Lung (tissue), 12 donors: ENCODE data around the gene DAGLB. TPM values are rescaled to one million over a fixed set of nuclear protein-coding genes. Genes with fewer than 3 reads are reported as not detected.

ENCODE experiments used
- ATAC-seq: fragments of 200-7000 bp; cut with Tn5 transposase; one replicate; pipeline ENCODE4 v1.9.1; 2020; ENCODE audit warnings: moderate number of reproducible peaks; ENCODE audit not compliant: insufficient read depth, low FRiP score
- DNase-seq, 3 donors: peaks; one replicate each; pipeline ENCODE4 v3.0.0-alpha.2; 2013 to 2017
- H3K27ac ChIP-seq, 2 donors: one replicate each; pipeline ENCODE4 v1.5.1; 2013; ENCODE audit warnings: mild to moderate bottlenecking in 2 of 2, moderate library complexity in 2 of 2, control low read depth in 1 of 2, inconsistent platforms in 1 of 2, low read depth in 1 of 2, low read length in 1 of 2
- H3K27me3 ChIP-seq, 3 donors: one replicate each; pipeline ENCODE4 v1.5.1; 2013; ENCODE audit warnings: low read length in 2 of 3; ENCODE audit not compliant: control insufficient read depth in 3 of 3, insufficient read depth in 3 of 3
- H3K36me3 ChIP-seq, 4 donors: one replicate each; pipeline ENCODE4 v1.5.1; 2013; ENCODE audit warnings: low read length in 4 of 4, mild to moderate bottlenecking in 1 of 4, moderate library complexity in 1 of 4; ENCODE audit not compliant: control insufficient read depth in 4 of 4, insufficient read depth in 4 of 4
- H3K4me1 ChIP-seq, 5 donors: one replicate each; pipeline ENCODE4 v1.5.1; 2013; ENCODE audit warnings: low read length in 5 of 5, mild to moderate bottlenecking in 2 of 5, moderate library complexity in 1 of 5; ENCODE audit not compliant: control insufficient read depth in 5 of 5, insufficient read depth in 5 of 5
- H3K4me3 ChIP-seq: one replicate; pipeline ENCODE4 v1.5.1; 2013; ENCODE audit warnings: mild to moderate bottlenecking, control low read depth, moderate library complexity
- H3K9ac ChIP-seq, 2 donors: one replicate each; pipeline ENCODE4 v1.5.1; 2013; ENCODE audit warnings: low read length in 2 of 2, control low read depth in 1 of 2; ENCODE audit not compliant: insufficient read depth in 1 of 2
- H3K9me3 ChIP-seq, 4 donors: one replicate each; pipeline ENCODE4 v1.5.1; 2013; ENCODE audit warnings: low read length in 3 of 4, mild to moderate bottlenecking in 1 of 4, moderate library complexity in 1 of 4; ENCODE audit not compliant: control insufficient read depth in 4 of 4, insufficient read depth in 3 of 4
- CTCF ChIP-seq: IDR thresholded peaks from 2 replicates; pipeline ENCODE4 v1.5.1; 2012; ENCODE audit warnings: mild to moderate bottlenecking; ENCODE audit errors: control extremely low read depth, extremely low read depth
- WGBS, 2 donors: extraction: QIAGEN DNeasy Blood & Tissue Kit; methylation state at CpG; one replicate each; pipeline ENCODE4 v1.1.7; 2013; 5-methylcytosine and 5-hydroxymethylcytosine counted together
- polyA plus RNA-seq, 2 donors: library from polyadenylated mRNA; stranded (reverse); fragments of 200-250 nt; gene quantifications; one replicate each; pipeline ENCODE4 v1.2.1, GENCODE V29; 2013
- total RNA-seq, 2 donors: library from RNA; depleted of rRNA in 1 of 2; stranded (reverse); fragments of >200 nt in 1 of 2; gene quantifications; one replicate each; pipeline ENCODE4 v1.2.1, GENCODE V29; 2014 to 2021
- donor health status: control.
- donor health status: control.
- donor health status: Bipolar disorder and iron deficiency.
- donor health status: healthy.
- donor health status: DM: yes; HTN: yes; CAD: no.

DAGLB gene
- total and polyA plus RNA-seq, 4 donors = 13.9 to 43.3 (median 19.4) TPM

GRCh38 chr7:6360841-6361240 lies 86.9 kb downstream of the DAGLB start:
- no peak for TF ChIP-seq CTCF
- Histone ChIP-seq H3K4me1 (no peaks in the 10 kb centered on the region), H3K36me3 (no peaks in the 10 kb centered on the region), H3K9me3 (no peaks in the 10 kb centered on the region), H3K27me3 (no peaks in the 10 kb centered on the region), H3K4me3 (no peak overlapping the region), H3K27ac (no peak overlapping the region), H3K9ac (no peak overlapping the region)
- DNase-seq = no peak
- WGBS, 2 donors = 77 to 80% methylated on average over 5 of the region's 5 CpGs
- no peak for ATAC-seq

- no peak overlapping the region for H3K27ac ChIP-seq
- no peak overlapping the region for H3K4me3 ChIP-seq
- H3K9me3 ChIP-seq = no peaks in the 10 kb centered on the region
- no peaks in the 10 kb centered on the region for H3K36me3 ChIP-seq
- no peak overlapping the region for H3K9ac ChIP-seq
- H3K27me3 ChIP-seq = no peaks in the 10 kb centered on the region
- ATAC-seq (no peak), DNase-seq (no peak)
- WGBS, 2 donors = 66 to 73% methylated on average over 2 of the region's 2 CpGs
- TF ChIP-seq CTCF = no peak
- no peaks in the 10 kb centered on the region for H3K4me1 ChIP-seq
Observed at GRCh38 chr7:6359734-6360133, 88.0 kb downstream of the DAGLB start.

Other genes starting within 250 kb of the DAGLB start
- gene CYTH3, start 175.3 kb downstream of the DAGLB start, total RNA-seq = 10 to 100 TPM; 18.6 to 28.7 TPM
- 10 to 100 TPM in 1 of 2 donors, 1 to 10 TPM in 1; 8.2 to 12.4 TPM for gene CYTH3, start 175.3 kb downstream of the DAGLB start, polyA plus RNA-seq
- 10 to 100 TPM; 16.2 to 16.7 TPM for gene FAM220A, start 99.0 kb downstream of the DAGLB start, total RNA-seq
- gene FAM220A, start 99.0 kb downstream of the DAGLB start, polyA plus RNA-seq = 1 to 10 TPM; 6.1 to 7.5 TPM
- gene RAC1, start 73.4 kb downstream of the DAGLB start, total RNA-seq = 100 to 1,000 TPM in 1 of 2 donors, 10 to 100 TPM in 1; 99.1 to 261 TPM
- 100 to 1,000 TPM; 251 to 269 TPM for gene RAC1, start 73.4 kb downstream of the DAGLB start, polyA plus RNA-seq
- gene KDELR2, start 36.2 kb upstream of the DAGLB start, total RNA-seq = 100 to 1,000 TPM in 1 of 2 donors, 10 to 100 TPM in 1; 97.4 to 161 TPM
- gene KDELR2, start 36.2 kb upstream of the DAGLB start, polyA plus RNA-seq = 100 to 1,000 TPM in 1 of 2 donors, 10 to 100 TPM in 1; 84.3 to 103 TPM
- gene GRID2IP, start 103.5 kb upstream of the DAGLB start, total RNA-seq = under 1 TPM; 0.77 to 0.80 TPM
- gene GRID2IP, start 103.5 kb upstream of the DAGLB start, polyA plus RNA-seq = under 1 TPM; 0.16 to 0.23 TPM
- 10 to 100 TPM; 57.3 to 79.6 TPM for gene ZDHHC4, start 129.5 kb upstream of the DAGLB start, total RNA-seq
- 10 to 100 TPM; 44.1 to 46.4 TPM for gene ZDHHC4, start 129.5 kb upstream of the DAGLB start, polyA plus RNA-seq
- 10 to 100 TPM; 24.7 to 34.5 TPM for gene INTS15, start 142.1 kb upstream of the DAGLB start, total RNA-seq
- gene INTS15, start 142.1 kb upstream of the DAGLB start, polyA plus RNA-seq = 10 to 100 TPM; 13.8 to 20.2 TPM
- 1 to 10 TPM; 5.3 to 7.6 TPM for gene ZNF853, start 167.7 kb upstream of the DAGLB start, total RNA-seq
- 1 to 10 TPM; 1.4 to 2.3 TPM for gene ZNF853, start 167.7 kb upstream of the DAGLB start, polyA plus RNA-seq
- 10 to 100 TPM; 20.9 to 38.5 TPM for gene ZNF316, start 189.4 kb upstream of the DAGLB start, total RNA-seq
- 10 to 100 TPM; 23.3 to 24.6 TPM for gene ZNF316, start 189.4 kb upstream of the DAGLB start, polyA plus RNA-seq